ENCODE measurements around the gene JAML. TPM values are rescaled to one million over a fixed set of nuclear protein-coding genes. Genes with fewer than 3 reads are reported as not detected.

JAML gene
- total RNA-seq, 1 donor from 2014 or later: 0.13 TPM

GRCh38 chr11:118216621-118217481, 8.0 kb downstream of the JAML start:
- DNase-seq (ENCODE audit: low read depth, low spot score): no peak

DNA sequence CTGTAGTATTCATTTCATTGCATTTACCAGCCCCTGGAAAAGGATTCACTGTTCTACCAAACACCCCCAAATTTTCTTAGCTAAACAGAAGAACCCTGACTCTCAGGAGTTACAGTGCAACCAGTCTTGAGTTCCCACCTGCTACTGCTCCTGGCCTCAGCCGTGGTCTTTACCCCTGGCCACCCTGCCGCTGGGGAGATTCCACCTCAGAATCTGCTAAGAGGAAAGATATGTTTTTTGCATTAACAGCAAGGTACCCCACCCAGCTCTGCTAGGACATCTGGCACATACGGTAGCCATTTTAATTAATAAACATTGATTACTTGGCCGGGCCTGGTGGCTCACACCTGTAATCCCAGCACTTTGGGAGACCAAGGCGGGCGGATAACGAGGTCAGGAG, 9.0 kb downstream of the JAML start:
- no peak for DNase-seq (ENCODE audit: low read depth, low spot score)

DNA sequence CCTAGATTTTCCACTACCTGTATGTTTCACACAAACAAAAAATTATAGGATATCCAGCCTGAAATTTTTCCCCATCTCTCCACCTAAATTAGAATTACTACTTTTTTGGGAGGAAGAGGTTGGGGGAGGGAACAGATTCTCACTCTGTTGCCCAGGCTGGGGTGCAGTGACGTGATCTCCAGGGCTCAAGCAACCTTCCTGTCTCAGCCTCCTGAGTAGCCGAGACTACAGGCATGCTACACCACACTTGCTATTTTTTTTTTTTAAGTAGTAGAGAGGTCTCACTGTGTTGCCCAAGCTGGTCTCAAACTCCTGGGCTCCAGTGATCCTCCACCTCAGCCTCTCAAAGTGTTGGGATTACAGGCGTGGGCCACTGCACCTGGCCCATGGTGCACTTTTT, 9.5 kb downstream of the JAML start:
- DNase-seq (ENCODE audit: low read depth, low spot score): no peak

DNA sequence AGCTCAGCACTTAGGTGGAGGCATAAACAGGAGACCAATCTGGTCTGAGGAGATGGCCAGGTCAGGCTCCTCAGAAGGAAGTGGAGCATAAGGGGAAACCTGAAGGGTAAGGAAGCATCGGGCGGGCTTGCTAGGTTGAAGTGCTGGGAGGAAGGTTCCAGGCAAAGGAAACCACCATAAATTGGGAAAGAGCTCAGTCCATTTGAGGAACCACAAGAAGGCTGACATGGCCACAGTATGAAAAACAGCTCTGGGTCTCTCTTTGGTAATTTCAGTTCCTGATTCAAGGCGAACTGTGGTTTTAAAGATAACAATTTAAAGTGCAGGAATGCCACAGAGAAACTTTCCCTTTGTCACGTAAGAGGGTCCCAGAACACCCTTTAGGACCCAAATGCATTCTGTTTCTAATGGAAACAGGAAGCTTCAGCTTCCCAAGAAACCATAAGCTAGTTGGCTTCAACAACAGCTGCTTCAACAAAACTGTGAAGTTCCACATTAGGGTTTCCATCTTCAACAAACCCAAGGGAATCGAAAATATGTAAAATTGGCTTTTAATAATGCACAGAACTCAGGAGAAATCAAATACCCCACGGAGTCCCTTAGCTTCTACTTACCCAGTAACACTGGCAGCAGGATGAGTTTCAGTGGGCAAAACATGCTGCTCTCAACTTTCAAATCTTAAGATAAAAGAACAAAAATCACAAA, 10.4 kb downstream of the JAML start:
- no peak for DNase-seq (ENCODE audit: low read depth, low spot score)

DNA sequence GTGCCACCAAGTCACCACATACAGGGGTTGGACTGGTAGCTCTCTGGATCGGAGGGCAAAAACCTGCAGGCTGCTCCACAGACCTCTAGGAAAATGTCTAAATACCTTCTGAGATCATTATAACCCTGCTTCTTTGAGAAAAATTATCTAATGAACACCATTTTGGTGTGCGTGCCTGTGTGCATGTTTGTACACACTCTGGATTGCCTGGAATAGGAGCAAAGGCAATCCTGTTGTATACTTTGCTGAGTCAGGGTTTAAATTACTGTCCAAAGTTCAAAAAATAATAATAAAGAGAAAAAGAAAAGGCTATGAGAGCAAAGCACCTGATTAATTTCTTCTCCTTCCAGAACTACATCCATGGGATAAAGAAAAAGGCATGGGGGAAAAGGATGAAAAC, 11.0 kb downstream of the JAML start:
- DNase-seq (ENCODE audit: low read depth, low spot score): no peak

DNA sequence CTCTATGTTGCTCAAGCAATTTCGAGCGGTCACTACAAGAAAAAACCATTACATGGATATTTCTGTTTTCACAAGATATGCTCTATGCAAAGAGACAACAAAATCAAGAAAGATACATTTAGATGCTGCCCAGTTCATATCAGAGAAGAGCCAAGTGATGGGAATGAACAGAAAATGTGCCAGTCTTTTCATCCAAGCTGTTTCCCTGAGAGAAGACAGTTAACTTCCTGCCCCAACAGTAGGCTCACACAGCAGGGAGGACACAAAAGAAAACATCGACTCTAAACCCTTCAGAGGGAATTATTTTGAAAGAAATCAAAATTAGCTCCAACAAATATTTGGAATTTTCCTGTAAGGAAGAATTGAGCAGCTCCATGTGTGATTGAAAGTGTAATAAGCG, 11.6 kb downstream of the JAML start:
- DNase-seq (ENCODE audit: low read depth, low spot score): no peak

DNA sequence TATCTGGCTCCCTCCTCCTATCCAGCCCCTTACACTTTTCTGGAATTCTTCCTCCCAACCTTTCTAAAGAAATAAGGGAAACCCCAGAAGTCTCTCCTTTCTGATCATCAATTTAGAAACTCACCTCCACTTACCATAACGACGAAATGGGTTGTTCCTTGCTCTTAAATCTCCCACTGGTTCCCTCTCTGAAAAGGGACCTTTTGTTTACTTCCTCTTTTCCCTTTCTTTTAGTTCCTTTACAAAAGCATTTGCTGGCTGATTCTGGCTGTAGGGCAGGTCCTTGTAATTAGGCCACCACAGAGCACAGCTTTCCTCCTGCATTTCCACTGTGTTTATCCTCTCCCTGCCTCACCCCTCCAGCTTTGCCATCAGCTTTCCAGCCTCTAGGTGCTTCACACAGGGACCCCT, 12.0 kb downstream of the JAML start:
- DNase-seq (ENCODE audit: low read depth, low spot score): no peak

DNA sequence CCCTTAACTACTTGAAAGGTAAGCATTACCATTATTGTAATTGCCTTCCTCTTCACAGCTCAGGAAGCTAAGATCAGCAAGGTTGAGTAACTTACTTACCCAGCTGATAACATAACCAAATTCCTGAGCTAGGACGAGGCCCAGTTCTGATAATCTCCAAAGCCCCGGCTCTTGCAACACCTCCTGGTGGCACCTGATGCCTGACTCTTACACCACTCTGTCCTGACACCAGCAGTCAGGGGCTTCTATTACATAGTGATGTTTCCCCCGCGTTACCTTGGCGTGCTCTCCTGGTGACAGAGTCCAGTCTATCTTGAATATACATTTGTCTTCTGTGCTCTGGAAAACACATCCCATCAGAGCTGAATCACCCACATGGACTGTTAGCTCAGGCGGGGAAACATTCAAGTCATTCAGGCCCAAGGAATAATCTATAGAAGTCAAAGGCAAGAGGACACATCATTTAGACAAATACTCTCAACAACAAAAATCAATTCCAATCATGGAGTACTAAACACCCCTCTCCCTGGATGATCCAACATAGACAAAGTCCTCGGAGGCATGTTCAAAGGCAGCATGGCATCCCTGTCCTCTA, 12.6 kb downstream of the JAML start:
- DNase-seq (ENCODE audit: low read depth, low spot score): no peak

GRCh38 chr11:118211006-118211405, 13.8 kb downstream of the JAML start:
- DNase-seq (ENCODE audit: low read depth, low spot score): no peak

GRCh38 chr11:118210323-118210722, 14.5 kb downstream of the JAML start:
- no peak for DNase-seq (ENCODE audit: low read depth, low spot score)

DNA sequence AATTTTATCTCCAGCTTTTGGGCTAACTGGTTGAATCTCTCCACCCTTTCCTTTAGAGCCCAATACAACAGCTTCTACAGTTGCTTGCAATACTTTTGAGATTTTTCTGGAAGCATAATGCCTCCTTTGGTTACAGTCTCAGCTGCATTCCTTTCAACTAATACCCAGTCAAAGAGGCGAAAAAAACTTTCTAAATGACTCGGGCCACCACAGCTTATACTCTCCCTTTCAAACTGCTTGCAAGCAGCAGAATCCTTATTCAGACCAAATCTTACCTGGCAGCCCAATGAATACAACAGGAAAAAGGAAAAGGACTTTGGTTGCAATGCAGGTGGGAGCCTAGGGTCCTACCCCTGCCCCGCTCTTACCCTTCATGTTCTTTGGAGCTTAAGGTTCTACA, 15.8 kb downstream of the JAML start:
- no peak for DNase-seq (ENCODE audit: low read depth, low spot score)

DNA sequence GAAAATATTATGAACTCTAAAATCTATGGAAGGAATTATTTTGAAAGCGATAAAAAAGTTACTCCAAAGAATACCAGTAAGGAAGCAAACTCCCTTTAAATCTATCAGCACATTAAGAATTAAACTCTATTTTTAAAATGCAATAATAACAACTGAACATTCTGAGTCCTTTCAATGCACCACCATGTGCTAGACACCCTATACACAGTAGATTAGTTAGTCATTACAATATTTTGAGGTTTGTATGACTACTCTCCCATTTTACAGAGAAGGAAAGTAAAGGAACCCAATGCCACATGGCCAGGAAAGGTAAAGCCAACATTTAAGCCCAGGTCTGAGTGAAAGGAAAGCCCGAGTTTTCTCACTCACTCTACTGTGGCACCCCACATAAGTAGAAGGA, 17.7 kb downstream of the JAML start:
- DNase-seq (ENCODE audit: low read depth, low spot score): no peak

DNA sequence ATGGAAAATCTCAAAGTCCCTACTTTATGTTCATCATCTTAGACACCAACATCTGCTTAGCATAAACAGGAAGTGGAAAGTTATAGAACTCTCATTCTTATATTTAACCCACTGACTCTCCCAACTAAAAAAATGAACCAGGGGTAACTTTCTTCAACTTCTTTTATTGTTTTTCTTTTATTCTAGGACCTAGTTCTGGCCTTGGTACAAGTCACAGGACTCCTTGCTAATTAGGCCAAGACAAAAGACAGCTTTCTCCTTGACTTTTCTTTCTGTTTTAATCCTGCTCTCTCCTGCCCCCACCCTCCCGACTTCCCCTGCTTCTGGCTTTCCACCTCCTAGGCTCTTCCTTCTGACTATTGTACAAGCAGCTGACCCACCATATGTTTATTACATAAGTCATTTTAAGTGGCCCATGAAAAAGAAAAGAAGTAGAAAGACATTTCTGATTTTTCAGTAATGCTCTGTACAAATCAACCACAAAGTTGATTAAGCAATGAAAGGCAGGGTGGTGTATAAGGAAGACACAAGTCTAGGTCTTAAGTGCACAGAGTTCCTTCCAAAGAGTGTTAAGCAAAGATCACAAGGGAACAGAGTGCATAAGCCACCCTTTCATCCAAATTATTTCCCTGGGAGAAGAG, 18.3 kb downstream of the JAML start:
- peak; percentile 37 for DNase-seq (ENCODE audit: low read depth, low spot score)

GRCh38 chr11:118205606-118206378, 19.0 kb downstream of the JAML start:
- no peak for DNase-seq (ENCODE audit: low read depth, low spot score)

- no peak for DNase-seq (ENCODE audit: low read depth, low spot score)
Measured at GRCh38 chr11:118202599-118203422, 22.0 kb downstream of the JAML start.

- DNase-seq (ENCODE audit: low read depth, low spot score): no peak
Measured at GRCh38 chr11:118201966-118202365, 22.8 kb downstream of the JAML start.

DNA sequence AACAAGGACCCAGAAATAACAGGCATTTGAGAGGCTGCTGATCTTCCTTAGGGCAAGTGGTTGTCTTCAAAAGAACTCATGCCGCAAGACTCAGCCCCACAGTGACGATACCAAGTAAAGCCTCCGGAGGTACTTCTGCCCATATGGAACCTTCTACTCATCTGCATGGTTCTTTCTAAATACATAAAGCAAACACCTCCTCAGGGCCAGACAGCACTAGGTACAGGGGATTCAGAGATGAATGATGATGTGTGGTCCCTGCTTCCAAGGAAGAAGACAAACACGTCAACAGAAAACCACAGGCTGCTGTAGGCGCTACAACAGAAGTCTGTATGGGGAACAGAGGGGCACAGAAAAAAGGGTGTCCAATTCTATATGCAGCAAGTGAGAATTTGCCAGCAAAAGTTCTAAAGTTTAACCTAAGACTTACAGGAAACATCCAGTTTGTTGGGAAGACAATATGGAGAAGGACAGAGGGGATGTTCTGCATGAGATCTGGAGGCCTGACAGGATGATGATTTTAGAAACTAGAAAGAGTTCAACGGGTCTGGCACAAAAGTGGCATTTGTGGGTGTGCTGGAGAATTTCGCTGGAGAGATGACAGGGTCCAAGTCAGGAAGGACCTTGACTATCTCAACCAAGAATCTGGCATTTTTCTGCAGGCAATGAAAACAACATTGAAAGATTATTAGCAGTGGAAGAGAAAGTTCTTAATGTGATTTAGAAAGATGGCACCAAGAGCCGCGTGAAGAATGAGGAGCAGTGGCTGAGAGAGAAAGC, 23.7 kb downstream of the JAML start:
- no peak for DNase-seq (ENCODE audit: low read depth, low spot score)

- DNase-seq (ENCODE audit: low read depth, low spot score): no peak
Measured at GRCh38 chr11:118200497-118200896, 24.3 kb downstream of the JAML start.

DNA sequence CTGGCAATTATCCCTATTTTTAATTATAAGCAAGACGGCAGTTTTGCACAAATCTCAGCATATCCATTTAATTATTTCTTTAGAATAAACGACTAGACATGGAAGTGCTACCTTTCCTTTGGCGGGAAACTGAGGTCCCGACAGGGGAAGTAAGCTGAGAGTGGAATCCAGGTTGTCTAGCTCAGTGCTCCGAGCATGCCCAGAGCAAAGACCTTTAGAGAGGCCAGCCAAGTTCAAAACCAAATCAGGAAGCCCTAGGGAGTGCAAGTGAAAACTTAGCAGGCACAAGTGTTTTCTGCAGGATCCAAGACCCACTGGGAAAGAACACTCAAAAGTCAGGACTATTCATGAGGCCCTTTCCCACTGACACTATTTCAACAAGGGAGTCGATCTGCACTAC, 25.7 kb downstream of the JAML start:
- DNase-seq (ENCODE audit: low read depth, low spot score): no peak

DNA sequence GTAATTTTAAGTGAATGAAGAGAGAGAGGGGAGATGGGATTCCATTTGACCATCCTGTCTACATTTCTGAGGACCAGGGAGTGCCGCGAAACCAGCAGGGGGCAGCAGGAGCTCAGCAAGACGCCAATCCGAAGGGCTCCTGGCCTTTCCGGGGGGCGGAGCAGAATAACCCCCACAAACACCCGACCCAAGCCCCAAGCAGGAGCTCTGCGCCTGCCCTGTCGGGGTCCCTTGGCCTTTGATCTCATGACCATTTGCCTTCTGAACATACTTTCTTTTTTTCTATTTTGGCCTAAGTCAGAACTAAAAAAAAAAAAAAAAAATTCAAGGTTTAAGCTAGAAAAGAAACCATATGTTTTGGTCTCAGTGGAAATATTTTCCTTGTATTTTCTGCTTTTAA, 26.4 kb downstream of the JAML start:
- DNase-seq (ENCODE audit: low read depth, low spot score): peak; percentile 26
